Kidney epithelial cell (primary cell): ENCODE results near the gene TMEM259. TPM values are rescaled to one million over a fixed set of nuclear protein-coding genes. Genes with fewer than 3 reads are reported as not detected.

Experiments used
- DNase-seq: peaks from one replicate; pipeline ENCODE4 v3.0.0-alpha.2; 2010; ENCODE audit warnings: low read depth
- H3K27me3 ChIP-seq: 2 replicates; pipeline ENCODE4 v1.6.0; 2011; ENCODE audit warnings: low read length; ENCODE audit not compliant: control insufficient read depth, insufficient read depth
- H3K36me3 ChIP-seq: 2 replicates; pipeline ENCODE4 v1.5.1; 2011; ENCODE audit warnings: low read length; ENCODE audit not compliant: control insufficient read depth, insufficient read depth
- H3K4me3 ChIP-seq: 2 replicates; pipeline ENCODE4 v1.5.1; 2011; ENCODE audit warnings: low read depth, mild to moderate bottlenecking, control low read depth, low read length
- CTCF ChIP-seq: IDR thresholded peaks from 2 replicates; pipeline ENCODE4 v1.5.1; 2011; ENCODE audit warnings: mild to moderate bottlenecking, moderate library complexity, low read length, control low read depth, inconsistent platforms; ENCODE audit not compliant: insufficient read depth, poor library complexity, severe bottlenecking
- total RNA-seq: library from RNA; depleted of rRNA; stranded (reverse); fragments of >200 nt; gene quantifications from 2 replicates; pipeline ENCODE4 v1.2.3, GENCODE V29; 2015

Gene TMEM259
- total RNA-seq, 1 donor from 2014 or later: 204 TPM

- no peak for TF ChIP-seq CTCF
- no peaks in the 10 kb centered on the region for H3K36me3 ChIP-seq
- H3K4me3 ChIP-seq: peak within 1 kb of the TSS; percentile 18
- H3K27me3 ChIP-seq: peaks cover 47% of the 10 kb centered on the region
- no peak for DNase-seq
Measured at GRCh38 chr19:1066748-1067340, 45.9 kb upstream of the TMEM259 start, which contains the start of gene ARHGAP45. ARHGAP45 (plus strand) TSS chr19:1067167; CDS start chr19:1067406, 239 bp downstream.

- no peak overlapping the region for H3K4me3 ChIP-seq
- TF ChIP-seq CTCF: no peak
Measured at GRCh38 chr19:1066251-1066747, 45.4 kb upstream of the TMEM259 start.

GRCh38 chr19:1065606-1066109 lies 44.7 kb upstream of the TMEM259 start:
- Histone ChIP-seq H3K27me3 (peaks cover 38% of the 10 kb centered on the region), H3K36me3 (no peaks in the 10 kb centered on the region), H3K4me3 (no peak overlapping the region)
- peak; percentile 16 for DNase-seq
- no peak for TF ChIP-seq CTCF

More at GRCh38 chr19:1066251-1066747, 45.4 kb upstream of the TMEM259 start:
- H3K27me3 ChIP-seq: peaks cover 43% of the 10 kb centered on the region
- no peaks in the 10 kb centered on the region for H3K36me3 ChIP-seq
- DNase-seq: no peak

- no peak overlapping the region for H3K4me3 ChIP-seq
Measured at GRCh38 chr19:1064661-1065605, 44.0 kb upstream of the TMEM259 start.

More at GRCh38 chr19:1064661-1065605, 44.0 kb upstream of the TMEM259 start:
- peaks cover 36% of the 10 kb centered on the region for H3K27me3 ChIP-seq
- TF ChIP-seq CTCF: peak; percentile 58
- DNase-seq: no peak
- no peaks in the 10 kb centered on the region for H3K36me3 ChIP-seq
